MM.1S (cell line): Measurements from ENCODE around the gene RNF144B.

Experiments used
- EZH2 ChIP-seq: fragments of 300-600 bp; sonication (generic); optimal IDR thresholded peaks from 2 replicates; pipeline ENCODE3; 2017; ENCODE audit warnings: low read depth, mild to moderate bottlenecking, antibody characterized with exemption, low read length, mixed read lengths
- EZH2phosphoT487 ChIP-seq: fragments of 300-600 bp; sonication (generic); IDR thresholded peaks from 2 replicates; pipeline ENCODE4 v1.6.1; 2018; ENCODE audit warnings: antibody characterized with exemption, low read length
- TF ChIP-seq, protein P1 (sequence below): fragments of 300-600 bp; sonication (generic); IDR thresholded peaks from 2 replicates; pipeline ENCODE4 v1.5.1; 2016; ENCODE audit warnings: antibody characterized with exemption, low read length, mixed read lengths

DNA sequence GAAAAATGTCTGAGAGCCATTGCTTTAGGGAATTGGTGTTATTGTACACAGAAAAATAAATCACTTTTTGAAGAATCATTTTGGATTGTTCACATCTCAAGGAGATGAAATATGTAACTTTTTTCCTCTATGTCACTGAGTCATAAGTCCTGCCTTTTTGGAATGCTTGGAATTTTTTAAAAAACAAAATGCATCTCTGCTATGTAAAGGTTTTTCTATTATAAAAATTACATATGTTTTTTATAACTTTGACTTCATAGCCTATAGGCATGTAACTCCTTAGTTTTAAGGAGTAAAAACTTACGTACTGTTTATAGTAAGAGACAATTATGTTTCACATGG lies 8.7 kb downstream of the RNF144B start:
- TF ChIP-seq, protein P1, sequence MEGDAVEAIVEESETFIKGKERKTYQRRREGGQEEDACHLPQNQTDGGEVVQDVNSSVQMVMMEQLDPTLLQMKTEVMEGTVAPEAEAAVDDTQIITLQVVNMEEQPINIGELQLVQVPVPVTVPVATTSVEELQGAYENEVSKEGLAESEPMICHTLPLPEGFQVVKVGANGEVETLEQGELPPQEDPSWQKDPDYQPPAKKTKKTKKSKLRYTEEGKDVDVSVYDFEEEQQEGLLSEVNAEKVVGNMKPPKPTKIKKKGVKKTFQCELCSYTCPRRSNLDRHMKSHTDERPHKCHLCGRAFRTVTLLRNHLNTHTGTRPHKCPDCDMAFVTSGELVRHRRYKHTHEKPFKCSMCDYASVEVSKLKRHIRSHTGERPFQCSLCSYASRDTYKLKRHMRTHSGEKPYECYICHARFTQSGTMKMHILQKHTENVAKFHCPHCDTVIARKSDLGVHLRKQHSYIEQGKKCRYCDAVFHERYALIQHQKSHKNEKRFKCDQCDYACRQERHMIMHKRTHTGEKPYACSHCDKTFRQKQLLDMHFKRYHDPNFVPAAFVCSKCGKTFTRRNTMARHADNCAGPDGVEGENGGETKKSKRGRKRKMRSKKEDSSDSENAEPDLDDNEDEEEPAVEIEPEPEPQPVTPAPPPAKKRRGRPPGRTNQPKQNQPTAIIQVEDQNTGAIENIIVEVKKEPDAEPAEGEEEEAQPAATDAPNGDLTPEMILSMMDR: no peak
- TF ChIP-seq EZH2 (no peak), EZH2phosphoT487 (no peak)
